NCI-H526 treated with DMSO at 0.1 percent for 48 hours (cell line): Measurements from ENCODE around the gene ZNF462.
"Not testable (repeated sequence)": the region's sequence is repeated elsewhere in the genome, so short reads cannot be mapped to it uniquely, and the experiment has no call there.

ENCODE experiments used
- DNase-seq: peaks from one replicate; lab custom pipeline; 2025; lab: John Stamatoyannopoulos, UW

Gene ZNF462

DNA sequence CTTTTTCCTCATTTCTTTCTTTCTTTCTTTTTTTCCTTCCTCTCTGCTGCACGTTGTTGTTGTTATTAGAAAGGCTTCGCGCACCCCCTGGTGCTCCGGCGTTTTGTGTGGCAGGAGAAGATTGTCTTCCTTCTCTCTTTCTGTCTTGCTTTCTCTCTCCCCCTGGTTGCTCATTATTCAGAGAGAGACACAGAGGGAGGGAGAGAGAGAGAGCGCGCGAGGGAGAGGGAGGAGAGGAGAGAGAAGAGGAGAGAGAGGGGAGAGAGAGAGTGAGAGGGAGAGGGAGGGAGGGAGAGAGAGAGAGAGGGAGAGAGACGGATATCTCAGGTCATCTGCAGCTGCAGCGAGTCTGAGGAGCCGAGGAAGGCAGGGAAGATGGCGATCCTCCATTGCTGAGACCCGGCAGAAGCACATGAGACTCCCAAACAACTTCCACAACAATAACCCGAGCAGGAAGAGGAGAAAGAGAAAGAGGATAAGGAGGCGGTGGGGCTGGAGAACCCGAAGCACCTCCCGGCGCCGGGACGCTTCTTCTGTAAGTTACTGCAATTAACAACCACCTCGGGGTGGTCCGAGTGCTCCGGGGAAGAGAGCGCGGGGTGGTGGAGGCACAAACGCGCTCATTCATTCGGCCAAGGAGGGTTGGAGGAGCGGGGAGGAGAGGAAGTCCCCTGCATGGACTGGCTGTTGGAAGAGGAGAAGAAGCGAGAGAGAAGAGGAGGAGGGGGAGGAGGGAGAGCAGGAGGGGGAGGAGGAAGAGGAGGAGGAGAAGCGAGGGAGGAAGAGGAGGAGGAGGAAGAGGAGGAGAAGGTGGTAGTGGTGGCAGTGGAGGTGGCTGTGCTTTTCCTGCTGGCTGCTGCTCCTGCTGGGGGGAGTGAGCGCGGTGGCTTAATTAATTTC is at the start of gene ZNF462:
Gene ZNF462 (plus strand): TSS at position 346 of the 900 bp plus-strand sequence. CDS start 60,218 bp downstream, outside the sequence.
- DNase-seq: peak; percentile 29

DNA sequence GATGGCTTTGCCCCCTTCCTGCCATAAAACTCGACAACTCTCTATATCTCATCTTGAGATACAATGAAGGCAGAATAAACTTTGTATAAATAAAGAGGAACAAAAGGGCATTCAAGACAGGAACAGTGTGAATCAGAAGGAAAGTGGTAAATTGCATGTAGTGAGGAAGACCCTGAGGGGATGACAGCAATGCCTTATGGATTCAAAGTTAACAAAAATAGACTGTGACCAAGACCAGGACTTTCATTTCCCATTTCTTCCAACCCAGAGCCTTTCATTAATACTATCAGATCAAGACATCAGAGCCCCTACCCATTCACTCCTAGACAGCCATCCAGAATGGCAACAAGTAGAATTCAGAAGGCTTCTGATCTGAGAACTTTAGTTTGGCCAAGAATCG is 46.4 kb upstream of the ZNF462 start:
- DNase-seq: no peak

- DNase-seq: no peak
Measured at GRCh38 chr9:106818034-106818433, 44.9 kb upstream of the ZNF462 start.

GRCh38 chr9:106820866-106821265 is 42.1 kb upstream of the ZNF462 start:
- no peak for DNase-seq

GRCh38 chr9:106828070-106828469 is 34.9 kb upstream of the ZNF462 start:
- no peak for DNase-seq

DNA sequence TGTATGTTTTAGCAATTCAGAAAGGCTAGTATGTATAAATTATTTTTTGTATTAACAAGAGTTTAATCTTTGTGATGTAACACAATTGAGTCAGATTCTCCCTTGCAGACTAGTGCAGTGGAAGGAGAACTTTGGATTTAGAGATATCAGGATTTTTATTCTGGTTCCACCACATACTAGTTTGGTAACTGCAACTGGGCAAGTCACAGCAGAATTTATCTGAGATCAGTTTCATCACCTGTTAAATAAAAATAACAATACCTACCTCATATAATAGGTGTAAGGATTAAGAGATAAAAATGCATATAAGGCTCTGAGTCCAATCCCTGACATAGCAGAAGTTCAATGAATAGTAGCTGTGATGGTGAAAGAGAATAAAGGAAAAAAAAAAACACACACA is 34.0 kb upstream of the ZNF462 start:
- DNase-seq: no peak

DNA sequence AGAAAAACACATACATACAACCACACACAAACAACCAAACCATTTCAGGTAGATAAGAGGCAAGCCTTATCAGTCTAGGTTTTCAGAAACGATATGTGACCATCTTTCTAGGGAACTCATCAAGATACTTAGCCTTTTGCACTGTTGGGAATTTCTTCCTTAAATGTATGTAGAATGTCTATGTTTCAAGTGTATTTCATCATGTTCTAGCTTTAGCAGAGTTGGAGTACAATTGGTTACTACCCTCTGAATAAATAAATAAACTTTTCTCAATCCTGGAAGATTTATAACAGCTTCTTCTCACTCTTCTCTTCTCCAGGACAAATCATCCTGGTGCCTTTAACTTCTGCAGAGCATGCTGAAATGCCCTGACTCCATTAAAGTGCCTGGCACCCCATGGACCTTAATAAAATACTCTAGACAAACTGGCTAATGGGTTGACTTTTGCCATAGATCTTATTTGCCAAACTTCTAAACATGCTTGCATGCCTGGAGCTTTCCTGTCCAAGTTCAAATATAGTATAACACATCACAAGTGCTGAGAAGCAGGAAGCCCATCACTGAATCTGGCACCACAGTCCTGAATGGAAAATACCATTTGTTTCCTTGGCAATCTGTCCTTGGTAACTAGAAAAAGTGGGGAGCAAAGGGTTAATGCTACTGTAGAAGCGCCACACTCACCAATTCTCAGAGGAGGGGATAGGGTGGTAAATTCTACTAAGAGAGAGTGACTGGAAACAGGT is 33.1 kb upstream of the ZNF462 start:
- DNase-seq: no peak

GRCh38 chr9:106830527-106831150 is 32.3 kb upstream of the ZNF462 start:
- DNase-seq: no peak

- DNase-seq: no peak
Measured at GRCh38 chr9:106834888-106835287, 28.1 kb upstream of the ZNF462 start.

DNA sequence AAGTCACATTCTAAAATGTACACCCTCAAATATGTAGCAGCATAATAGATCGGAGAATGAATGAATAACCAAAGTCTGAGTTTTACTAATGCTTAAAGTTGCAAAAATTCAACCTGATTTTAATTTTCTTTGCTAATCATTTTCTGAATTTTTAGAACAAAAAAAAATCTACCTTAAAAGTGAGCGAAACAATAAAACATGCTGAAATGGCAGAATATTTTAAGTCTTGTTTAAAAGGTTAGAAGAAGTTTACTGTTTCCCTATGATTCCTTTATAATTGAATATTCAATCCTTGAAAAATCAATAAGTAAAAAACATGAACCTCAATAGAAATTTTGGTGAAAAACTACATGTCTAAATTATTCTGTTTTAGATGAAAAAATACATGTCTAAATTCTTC is 27.1 kb upstream of the ZNF462 start:
- DNase-seq: no peak

DNA sequence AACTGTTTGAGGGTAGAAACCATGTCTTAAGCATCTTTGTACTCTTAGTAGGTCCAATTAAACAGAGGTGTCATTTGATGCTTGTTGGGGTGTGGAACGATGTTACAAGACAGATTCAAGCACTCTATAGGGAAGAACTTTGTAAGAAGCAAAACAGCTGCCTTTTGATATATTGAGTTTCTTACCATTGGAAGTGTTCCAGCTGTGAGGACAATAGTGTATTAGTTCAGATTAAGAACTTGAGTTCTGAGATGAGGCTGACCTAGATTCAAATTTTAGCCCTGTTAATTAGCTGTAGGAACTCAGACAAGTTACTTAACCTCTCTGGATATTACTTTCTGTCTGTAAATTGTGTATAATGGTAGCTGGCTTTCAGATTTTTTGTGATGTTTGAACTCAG is 19.6 kb upstream of the ZNF462 start:
- DNase-seq: no peak

- no peak for DNase-seq
Measured at GRCh38 chr9:106846307-106846706, 16.7 kb upstream of the ZNF462 start.

DNA sequence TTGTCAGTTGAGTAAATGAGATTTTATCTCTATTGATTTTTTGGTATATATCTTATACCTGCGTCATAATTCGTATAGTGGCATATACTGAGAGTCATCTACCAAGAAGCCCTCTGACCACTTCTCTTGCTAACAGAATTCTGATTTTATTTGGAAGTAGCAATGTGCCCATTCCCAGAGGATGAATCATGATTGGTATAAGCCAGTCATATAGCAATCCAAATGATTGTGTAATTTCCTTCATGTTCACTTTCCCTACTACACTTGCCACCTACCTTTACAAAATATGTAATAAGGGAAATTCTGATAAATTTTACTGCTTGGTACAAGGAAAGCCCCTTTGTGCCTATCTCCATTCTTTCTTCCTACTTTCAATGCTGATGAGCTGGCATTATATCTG is 16.1 kb upstream of the ZNF462 start:
- DNase-seq: no peak

DNA sequence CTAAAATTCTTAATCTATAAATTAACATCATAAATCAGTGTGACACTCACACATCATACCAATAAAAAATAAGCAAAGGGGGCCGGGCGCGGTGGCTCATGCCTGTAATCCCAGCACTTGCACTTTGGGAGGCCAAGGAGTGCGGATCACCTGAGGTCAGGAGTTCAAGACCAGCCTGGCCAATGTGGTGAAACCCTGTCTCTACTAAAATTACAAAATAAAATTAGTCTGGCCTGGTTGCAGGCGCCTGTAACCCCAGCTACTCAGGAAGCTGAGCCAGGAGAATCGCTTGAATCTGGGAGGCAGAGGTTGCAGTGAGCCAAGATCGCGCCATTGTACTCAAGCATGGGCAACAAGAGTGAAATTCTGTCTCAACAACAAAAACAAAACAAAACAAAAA is 11.3 kb upstream of the ZNF462 start:
- not testable (repeated sequence) for DNase-seq

DNA sequence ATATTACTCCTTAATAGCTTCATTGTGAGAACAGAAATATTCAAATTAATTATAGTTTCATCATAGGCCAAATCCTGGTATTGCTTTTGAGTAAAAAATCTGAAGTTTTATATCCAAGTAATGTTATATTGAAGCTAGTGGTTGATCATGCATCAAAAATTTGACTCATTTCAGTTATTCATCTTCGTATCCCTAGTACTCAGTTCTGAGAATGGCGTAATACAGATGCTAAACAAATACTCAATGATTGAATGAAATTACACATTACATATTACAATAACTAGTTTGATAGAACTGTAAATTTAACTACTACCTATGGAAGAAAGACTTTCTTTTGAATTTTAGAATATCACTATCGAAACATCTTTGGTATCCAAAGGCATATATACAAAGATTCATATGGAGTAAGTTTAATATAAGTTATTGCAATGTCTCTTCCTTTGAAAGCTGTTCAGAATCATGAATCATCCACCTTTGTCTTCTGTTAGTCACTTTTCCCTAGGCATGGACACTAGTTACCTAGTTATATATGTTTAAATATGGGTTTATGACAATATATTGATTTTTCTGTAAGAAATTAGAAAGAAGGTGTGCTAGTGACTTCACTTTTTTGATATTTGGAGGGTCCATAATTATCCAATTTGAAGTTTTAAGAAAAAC is 5.0 kb upstream of the ZNF462 start:
- no peak for DNase-seq

DNA sequence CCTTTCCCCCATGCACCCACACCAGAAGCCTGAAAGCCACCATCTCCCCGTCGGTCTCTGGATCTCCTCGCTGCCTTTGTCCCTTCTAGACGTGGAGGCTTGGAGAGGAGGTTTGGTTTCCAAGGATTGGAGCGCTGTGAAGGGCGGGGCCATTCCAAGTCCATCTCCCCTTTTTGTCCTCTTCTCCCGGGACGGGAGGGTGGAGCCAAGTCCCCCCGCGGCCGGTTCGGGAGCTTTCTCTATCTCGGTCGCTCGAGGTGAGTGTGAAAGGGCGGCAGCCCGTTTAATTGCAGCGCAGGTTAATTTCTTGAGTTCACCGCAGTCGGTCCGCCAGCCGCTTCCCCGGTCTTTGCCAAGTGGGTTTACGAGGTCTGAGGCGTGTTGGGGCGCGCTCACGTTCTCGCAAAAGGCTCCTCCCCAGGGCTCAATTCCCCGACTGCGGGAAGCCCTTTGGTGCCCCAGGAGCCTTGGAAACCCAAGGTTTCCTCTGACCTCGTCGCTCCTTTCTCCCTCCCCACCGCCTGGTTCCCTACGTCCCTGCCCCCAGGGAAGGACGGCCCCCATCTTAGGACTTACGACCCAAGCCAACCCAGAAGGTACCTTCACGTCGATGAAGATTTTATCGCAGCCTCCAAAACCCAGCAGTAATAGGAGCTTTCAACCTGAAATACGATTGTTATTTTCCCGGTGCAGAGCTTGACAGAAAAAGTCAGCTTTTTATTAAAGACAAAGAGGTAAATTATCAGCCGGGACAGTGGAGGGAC is 2.8 kb upstream of the ZNF462 start:
- peak; percentile 5 for DNase-seq

GRCh38 chr9:106860721-106861639 is 2.0 kb upstream of the ZNF462 start:
- DNase-seq: peak; percentile 6

GRCh38 chr9:106861640-106862109 is 1.3 kb upstream of the ZNF462 start:
- DNase-seq: no peak

- DNase-seq: peak; percentile 27
Measured at GRCh38 chr9:106862110-106862820, 701 bp upstream of the ZNF462 start.
